GM21529 (cell line): ENCODE measurements around the gene TNIP1.

Experiments
- ATAC-seq: cut with Tn5 transposase; IDR thresholded peaks from one replicate; pipeline ENCODE4 v1.9.1; 2021; ENCODE audit not compliant: unreplicated experiment

The TNIP1 gene

GRCh38 chr5:151080613-151081430, at the start of gene TNIP1:
Gene TNIP1 (minus strand): TSS chr5:151081034. CDS start chr5:151065095, 15,939 bp downstream.
- ATAC-seq, result peak; percentile 61

- no peak for ATAC-seq
Measured at GRCh38 chr5:151130235-151130921, 49.5 kb upstream of the TNIP1 start.

DNA sequence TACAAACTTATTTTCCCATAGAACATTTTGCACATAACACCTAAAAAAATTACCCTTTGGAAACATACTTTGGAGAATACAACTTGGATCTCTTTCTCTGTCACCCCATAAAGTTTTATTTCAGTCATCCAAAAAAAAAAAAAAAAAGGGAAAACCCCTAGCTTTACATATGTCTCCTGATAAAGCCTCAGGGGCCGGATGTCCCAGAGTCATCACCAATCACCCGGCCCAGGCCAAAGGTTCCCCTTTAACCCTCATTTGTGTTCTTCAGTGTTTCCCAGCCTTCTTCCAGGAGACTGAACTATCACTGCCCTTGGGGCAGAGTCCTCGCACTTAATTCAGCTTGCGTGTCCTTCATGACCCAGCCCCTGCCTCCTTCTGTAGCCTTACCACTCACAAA, 48.0 kb upstream of the TNIP1 start:
- no peak for ATAC-seq

GRCh38 chr5:151127926-151128325, 47.1 kb upstream of the TNIP1 start:
- ATAC-seq, result no peak

DNA sequence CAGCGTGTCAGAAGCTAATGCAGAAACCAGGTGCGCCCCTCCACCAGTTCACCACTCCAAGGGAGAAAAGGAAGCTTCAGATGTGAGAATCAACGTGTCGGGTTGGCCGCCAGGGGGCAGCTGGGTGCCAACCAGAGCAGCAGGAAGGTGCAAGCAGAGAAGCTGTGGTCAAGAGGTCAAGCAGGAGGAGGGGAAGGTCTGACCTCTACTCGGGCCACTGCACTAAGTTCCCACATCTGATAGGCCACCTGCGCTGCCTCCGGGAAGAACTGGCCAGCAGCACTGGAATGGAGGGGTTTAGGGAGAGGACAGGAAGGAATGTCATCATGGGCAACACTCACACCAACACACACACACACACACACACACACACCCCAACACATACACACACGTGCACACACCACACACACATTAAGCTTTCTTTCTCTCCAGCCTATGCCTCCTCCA, 45.4 kb upstream of the TNIP1 start:
- ATAC-seq, result no peak

GRCh38 chr5:151125421-151125820, 44.6 kb upstream of the TNIP1 start:
- peak; percentile 28 for ATAC-seq

DNA sequence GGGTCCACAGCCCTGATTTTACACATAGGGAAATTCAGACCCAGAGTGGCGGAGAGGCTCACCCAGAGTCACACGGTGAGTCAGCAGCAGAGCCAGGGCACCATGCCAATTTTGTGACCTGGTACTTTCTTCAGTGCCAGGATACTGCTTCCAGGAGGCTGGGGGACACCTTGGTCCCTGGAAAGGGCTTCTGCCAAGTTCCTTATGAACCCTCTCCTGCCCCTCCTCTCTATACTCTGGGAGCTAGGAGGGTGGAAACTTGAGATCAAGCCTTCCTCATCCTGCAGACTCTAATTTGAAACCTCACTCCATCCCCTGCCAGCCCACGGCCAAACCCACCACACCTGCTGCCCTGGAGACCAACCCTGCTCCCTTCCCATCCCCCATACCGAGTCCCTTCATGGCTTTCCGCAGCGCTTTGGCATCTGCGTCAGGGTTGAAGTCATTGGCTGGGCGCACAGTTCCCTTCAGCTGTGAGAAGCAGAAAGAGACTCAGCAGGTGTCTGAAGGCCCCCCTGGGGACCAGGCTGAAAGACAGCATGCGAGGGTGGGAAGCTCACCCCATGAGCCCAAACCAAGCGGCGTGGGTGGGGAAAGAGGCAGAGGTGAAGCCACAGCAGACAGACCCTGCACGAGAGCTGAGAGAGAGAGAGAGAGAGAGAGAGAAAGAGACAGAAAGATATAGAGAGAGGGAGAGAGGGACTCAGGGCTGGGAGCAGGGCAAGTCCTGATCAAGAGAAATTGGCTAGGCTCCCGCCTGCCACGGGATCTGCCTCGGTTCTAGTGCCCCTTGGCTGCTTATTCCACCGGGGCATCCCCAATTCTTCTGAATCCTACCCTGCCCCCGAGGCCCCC, 43.3 kb upstream of the TNIP1 start:
- ATAC-seq, result peak; percentile 88

- no peak for ATAC-seq
Measured at GRCh38 chr5:151122828-151123227, 42.0 kb upstream of the TNIP1 start.

DNA sequence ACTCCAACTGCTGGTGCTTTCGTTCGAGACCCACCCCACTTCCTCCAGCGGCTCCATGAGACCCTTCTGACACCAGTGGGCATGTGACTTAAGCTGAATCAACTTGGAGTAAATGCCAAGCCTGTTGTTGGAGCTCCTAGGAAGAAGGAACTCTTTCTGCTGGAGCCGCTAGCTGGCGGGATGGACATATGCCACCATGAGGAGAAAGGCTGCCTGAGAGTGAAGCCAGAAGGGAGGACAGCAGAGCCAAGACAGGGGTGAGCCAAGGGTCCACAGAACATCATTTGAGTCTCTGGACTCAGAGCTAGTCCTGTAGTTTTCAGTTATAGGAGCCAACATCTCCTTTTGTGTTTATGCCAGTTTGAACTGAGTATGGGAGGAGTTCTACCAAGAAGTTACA, 40.8 kb upstream of the TNIP1 start:
- ATAC-seq, result no peak

- ATAC-seq, result no peak
Measured at GRCh38 chr5:151121095-151121494, 40.3 kb upstream of the TNIP1 start.

DNA sequence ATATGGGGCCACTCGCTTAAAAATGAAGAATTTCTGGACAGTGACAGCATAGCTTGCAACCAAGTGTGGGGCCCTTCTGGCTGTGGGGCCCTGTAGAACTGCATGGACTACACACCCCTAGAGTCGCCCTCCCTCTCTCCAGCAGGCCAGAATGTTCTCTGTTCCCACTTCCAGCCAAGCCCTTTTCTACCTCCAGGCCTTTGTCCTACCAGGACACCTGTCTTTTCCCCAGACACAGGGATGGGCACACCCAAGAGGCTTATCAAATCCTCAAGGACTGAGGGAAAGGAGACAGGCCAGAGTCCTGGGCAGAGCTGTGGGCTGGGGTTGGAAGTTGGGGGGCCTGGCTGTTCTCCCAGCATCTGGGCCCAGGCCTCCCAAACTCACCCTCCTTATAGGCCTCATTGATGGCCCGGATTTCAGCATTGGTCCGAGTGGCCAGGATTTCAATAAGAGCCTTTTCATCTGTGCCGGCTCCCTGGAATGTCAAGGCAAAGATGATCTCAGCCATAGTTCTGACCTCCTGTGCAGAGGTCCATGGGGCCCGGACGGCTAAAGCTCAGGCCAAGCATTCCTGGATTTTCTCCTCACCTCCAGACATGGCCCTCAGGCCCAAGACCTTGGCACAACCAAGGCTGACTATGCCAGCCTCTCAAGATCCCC, 38.2 kb upstream of the TNIP1 start:
- ATAC-seq, result no peak

DNA sequence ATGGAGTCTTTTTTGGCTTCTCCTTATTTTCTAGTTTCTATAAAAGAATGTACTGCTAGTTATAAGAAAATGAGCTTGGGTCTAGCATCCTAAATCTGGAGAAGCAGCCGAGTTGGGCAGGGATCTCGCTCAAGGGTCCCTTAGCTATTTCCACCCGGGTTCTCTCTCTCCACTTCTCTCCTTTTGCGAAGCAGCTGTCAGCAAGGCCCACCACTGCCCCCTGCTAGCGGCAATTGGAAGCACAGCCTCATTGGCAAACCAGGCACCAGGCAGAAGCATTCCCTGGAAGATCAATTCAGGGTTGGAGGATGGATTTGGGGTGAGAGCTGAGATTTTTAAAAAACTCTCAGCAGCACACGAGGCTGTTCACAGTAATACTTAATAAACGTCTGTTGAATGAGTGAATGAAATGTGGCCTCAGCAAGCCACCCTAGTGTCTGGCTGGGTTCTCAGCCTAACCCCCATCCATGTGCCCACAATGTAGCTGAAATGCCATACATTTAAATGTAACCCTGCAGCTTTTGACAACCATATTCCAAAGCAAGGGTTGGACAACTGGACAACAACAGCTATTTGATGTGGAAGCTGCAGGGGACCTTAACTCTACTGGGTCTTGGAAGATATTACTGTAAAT, 34.6 kb upstream of the TNIP1 start:
- peak; percentile 39 for ATAC-seq

GRCh38 chr5:151113651-151114050, 32.8 kb upstream of the TNIP1 start:
- ATAC-seq, result no peak

DNA sequence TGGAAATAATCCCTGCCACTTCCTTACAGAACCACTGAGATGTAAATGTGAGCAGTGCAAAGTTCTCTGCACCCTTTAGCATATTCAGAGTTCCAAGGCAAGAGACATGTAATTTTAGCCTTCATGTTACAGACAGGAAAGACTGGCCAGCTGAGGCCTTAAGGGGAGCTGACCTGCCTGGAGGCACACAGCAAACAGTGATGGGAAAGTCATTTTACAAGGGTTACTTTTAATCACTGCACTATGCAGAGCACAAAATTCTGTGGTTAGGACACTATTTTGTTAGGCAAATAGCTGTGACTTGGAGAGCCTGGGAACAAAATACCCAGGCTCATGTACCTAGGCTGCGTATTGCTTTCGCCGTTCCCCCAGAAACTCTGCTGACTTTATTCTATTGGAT, 30.2 kb upstream of the TNIP1 start:
- peak; percentile 50 for ATAC-seq

GRCh38 chr5:151110122-151110681, 29.4 kb upstream of the TNIP1 start:
- no peak for ATAC-seq

DNA sequence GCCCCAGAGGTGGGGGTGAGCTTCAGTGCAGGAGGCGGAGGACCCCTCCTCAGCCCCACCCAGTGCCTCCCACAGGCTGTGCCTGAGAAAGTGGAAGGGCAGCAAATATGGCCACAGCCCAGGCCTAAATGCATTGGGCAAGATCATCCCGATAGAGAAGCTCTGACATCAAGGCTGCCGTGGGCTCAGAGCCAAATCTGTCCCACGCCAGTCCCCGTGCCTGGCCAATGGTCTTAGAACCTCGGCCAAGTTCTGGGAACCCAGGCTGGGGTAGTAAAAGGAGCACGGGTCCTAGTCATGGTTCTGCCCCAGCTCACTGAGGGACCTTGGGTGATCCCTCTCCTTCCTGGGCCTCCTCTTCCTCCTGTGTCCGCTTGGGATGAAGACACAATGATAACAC, 27.7 kb upstream of the TNIP1 start:
- ATAC-seq, result no peak

DNA sequence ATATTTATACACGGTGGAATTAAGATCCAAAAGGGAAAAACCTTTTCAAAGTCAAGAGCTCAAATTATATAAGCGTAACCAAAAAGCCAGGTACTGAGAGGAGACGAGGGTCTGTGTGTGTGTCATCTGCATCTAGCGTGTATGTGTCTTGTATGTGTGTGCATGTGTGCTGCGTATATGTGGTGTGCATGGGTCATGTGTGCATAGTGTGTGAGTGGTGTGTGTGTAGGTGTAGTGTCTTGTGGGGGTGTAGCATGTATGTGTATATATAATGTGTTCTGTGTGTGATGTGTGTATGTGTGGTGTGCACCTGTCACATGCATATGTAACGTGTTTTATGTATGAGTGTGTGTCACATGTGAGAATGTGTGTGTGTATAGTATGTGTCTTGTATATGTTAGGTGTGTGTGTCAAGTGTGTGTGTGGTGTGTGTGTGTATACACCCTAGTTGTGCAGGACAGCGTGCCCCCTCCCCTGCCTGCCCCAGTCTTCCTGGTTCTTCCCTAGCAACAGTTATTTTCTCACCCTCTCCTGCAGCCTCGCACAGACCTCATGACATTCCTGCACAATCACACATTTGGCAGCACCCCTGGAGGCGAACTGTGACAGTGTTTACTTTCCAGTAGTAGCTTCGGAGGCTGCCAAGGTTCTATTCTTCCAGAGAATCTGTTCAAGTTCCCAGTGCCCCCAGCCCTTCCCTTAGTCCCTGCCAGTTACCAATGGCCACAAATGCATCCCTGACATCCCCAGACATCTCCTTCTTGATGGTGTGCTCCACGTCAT, 27.1 kb upstream of the TNIP1 start:
- ATAC-seq, result no peak

DNA sequence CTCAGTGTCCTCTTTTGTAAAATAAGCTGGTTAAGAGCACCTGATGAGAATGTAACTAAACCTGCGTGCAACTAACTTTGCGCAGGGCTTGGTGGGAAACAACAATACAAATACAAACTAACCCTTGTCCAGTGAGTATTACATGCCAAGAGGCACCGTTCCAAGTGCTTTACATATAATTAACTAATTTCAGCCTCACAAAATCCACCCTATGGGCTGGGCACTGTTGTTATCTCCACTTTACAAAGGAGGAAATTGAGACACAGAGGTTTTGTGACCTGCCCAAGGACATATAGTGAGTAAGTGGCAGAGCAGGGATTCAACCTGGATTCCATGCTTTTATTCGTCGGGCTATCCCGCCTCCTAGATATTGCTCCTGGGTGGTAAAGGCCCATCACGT, 26.2 kb upstream of the TNIP1 start:
- ATAC-seq, result no peak

DNA sequence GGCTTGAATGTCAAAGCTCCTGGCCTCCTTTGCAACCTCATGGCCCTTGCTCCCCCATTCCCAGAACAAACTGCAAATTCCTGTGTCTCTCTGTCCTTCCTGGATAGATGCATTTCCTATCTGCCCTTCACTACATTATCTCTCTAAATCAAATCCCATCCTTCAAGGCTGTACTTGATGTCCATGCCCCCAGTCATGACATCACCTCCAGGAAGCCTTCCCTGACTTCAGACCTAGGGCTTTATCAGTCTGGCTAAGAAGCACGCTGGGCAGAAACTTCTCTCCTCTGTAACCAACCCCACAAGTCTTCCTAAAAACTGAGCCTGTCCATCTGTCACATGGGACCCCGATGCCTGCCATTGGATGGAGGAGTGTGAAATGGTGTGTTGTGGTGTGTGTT, 25.7 kb upstream of the TNIP1 start:
- no peak for ATAC-seq
